GM19240 (cell line): ENCODE data around the gene FMN2.
"Not testable (repeated sequence)": the region's sequence is repeated elsewhere in the genome, so short reads cannot be mapped to it uniquely, and the experiment has no call there.

ENCODE experiments used
- DNase-seq: peaks from one replicate; pipeline ENCODE4 v3.0.0; 2011; ENCODE audit warnings: low spot score; ENCODE audit not compliant: insufficient read length

The FMN2 gene

GRCh38 chr1:240309769-240310168 is 218.1 kb downstream of the FMN2 start:
- DNase-seq = no peak

- no peak for DNase-seq
Measured at GRCh38 chr1:240310226-240310925, 218.7 kb downstream of the FMN2 start.

- DNase-seq = no peak
Measured at GRCh38 chr1:240312872-240313271, 221.2 kb downstream of the FMN2 start.

GRCh38 chr1:240314845-240315801 is 223.4 kb downstream of the FMN2 start:
- DNase-seq = no peak

- DNase-seq = no peak
Measured at GRCh38 chr1:240319998-240320397, 228.3 kb downstream of the FMN2 start.

GRCh38 chr1:240320659-240321058 is 229.0 kb downstream of the FMN2 start:
- DNase-seq = no peak

GRCh38 chr1:240322943-240323342 is 231.3 kb downstream of the FMN2 start:
- DNase-seq = no peak

- DNase-seq = not testable (repeated sequence)
Measured at GRCh38 chr1:240328382-240328781, 236.7 kb downstream of the FMN2 start.

- no peak for DNase-seq
Measured at GRCh38 chr1:240329443-240329842, 237.8 kb downstream of the FMN2 start.

- DNase-seq = no peak
Measured at GRCh38 chr1:240332672-240333071, 241.0 kb downstream of the FMN2 start.

GRCh38 chr1:240337781-240338180 is 246.1 kb downstream of the FMN2 start:
- no peak for DNase-seq

GRCh38 chr1:240338837-240339236 is 247.2 kb downstream of the FMN2 start:
- DNase-seq = no peak

GRCh38 chr1:240341365-240342250 is 249.9 kb downstream of the FMN2 start:
- no peak for DNase-seq

- DNase-seq = no peak
Measured at GRCh38 chr1:240342251-240342625, 250.6 kb downstream of the FMN2 start.

- no peak for DNase-seq
Measured at GRCh38 chr1:240343045-240343444, 251.4 kb downstream of the FMN2 start.

- DNase-seq = no peak
Measured at GRCh38 chr1:240343966-240344365, 252.3 kb downstream of the FMN2 start.

GRCh38 chr1:240344918-240345317 is 253.2 kb downstream of the FMN2 start:
- DNase-seq = no peak

GRCh38 chr1:240349695-240350094 is 258.0 kb downstream of the FMN2 start:
- no peak for DNase-seq

- no peak for DNase-seq
Measured at GRCh38 chr1:240350910-240351331, 259.2 kb downstream of the FMN2 start.

GRCh38 chr1:240351690-240352089 is 260.0 kb downstream of the FMN2 start:
- DNase-seq = no peak

GRCh38 chr1:240352769-240353168 is 261.1 kb downstream of the FMN2 start:
- no peak for DNase-seq

GRCh38 chr1:240356568-240356967 is 264.9 kb downstream of the FMN2 start:
- no peak for DNase-seq
